Thymus (tissue), 11 donors: ENCODE data around the gene CCZ1B. TPM values are rescaled to one million over a fixed set of nuclear protein-coding genes. Genes with fewer than 3 reads are reported as not detected.
"Not testable (repeated sequence)": the region's sequence is repeated elsewhere in the genome, so short reads cannot be mapped to it uniquely, and the experiment has no call there.

ENCODE experiments used
- DNase-seq, 9 donors: peaks; one replicate each; pipeline ENCODE4 v3.0.0-alpha.2; 2013; ENCODE audit warnings: low spot score in 9 of 9, low read depth in 6 of 9, missing footprints in 1 of 9
- H3K27ac ChIP-seq, 2 donors: one replicate each; pipeline ENCODE4 v1.5.1; 2013; ENCODE audit warnings: control low read depth in 1 of 2, low read depth in 1 of 2, low read length in 1 of 2, mild to moderate bottlenecking in 1 of 2, moderate library complexity in 1 of 2
- H3K27me3 ChIP-seq, 2 donors: one replicate each; pipeline ENCODE4 v1.5.1; 2013; ENCODE audit warnings: low read length in 1 of 2; ENCODE audit not compliant: control insufficient read depth in 2 of 2, insufficient read depth in 1 of 2
- H3K36me3 ChIP-seq, 2 donors: one replicate each; pipeline ENCODE4 v1.5.1; 2013; ENCODE audit warnings: low read length in 1 of 2, mild to moderate bottlenecking in 1 of 2, moderate library complexity in 1 of 2; ENCODE audit not compliant: control insufficient read depth in 2 of 2, insufficient read depth in 2 of 2
- H3K4me1 ChIP-seq, 2 donors: one replicate each; pipeline ENCODE4 v1.5.1; 2013; ENCODE audit warnings: low read length in 2 of 2; ENCODE audit not compliant: control insufficient read depth in 2 of 2, insufficient read depth in 2 of 2
- H3K4me3 ChIP-seq, 2 donors: one replicate each; pipeline ENCODE4 v1.5.1; 2013; ENCODE audit warnings: low read length in 2 of 2, control low read depth in 1 of 2, mild to moderate bottlenecking in 1 of 2
- H3K9me3 ChIP-seq, 2 donors: one replicate each; pipeline ENCODE4 v1.5.1; 2013; ENCODE audit warnings: low read length in 1 of 2, mild to moderate bottlenecking in 1 of 2; ENCODE audit not compliant: control insufficient read depth in 2 of 2, insufficient read depth in 1 of 2
- WGBS: extraction: QIAGEN DNeasy Blood & Tissue Kit; methylation state at CpG from one replicate; pipeline ENCODE4 v1.1.7; 2013; 5-methylcytosine and 5-hydroxymethylcytosine counted together
- polyA plus RNA-seq: library from polyadenylated mRNA; stranded (reverse); fragments of 200-250 nt; gene quantifications from one replicate; pipeline ENCODE4 v1.2.3, GENCODE V29; 2013
- total RNA-seq: library from RNA; stranded (reverse); fragments of 120-200 nt; gene quantifications from one replicate; pipeline ENCODE4 v1.2.4, GENCODE V29; 2013
- donor health status: healthy.

CCZ1B gene
- total and polyA plus RNA-seq, 2 donors = 62.4 to 132 TPM

DNA sequence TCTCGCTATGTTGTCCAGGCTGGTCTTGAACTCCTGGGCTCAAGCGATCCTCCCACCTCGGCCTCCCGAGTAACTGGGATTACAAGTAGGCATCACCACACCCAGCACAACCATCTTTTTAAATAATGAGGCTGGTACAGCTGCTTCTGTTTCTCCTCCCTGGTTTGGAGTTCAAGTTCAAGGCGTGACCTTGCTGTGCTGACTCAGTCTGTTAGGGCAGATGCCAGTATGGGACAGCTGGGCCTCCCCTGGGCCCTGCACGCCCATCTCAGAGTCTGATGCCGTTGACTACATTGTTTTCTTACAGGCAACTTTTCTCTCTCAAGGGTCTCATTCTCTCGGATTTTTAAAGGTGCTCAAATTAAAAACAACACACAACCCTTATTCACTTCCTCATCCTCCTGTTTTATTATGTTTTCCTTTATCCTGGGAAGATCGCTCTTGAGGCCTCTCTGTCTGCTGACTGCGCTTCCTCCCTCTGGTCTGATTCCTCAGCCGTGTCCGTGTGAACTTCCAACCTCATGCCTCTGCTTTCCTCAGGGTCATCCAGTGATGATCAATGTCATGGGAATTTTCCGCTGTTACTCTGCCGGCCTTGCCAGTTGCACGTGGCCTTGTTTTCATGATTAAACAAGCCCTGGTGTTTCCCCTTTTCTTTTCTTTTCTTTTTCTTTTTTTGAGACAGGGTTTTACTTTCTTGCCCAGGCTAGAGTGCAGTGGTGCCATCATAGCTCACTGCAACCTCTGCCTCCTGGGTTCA lies 33.8 kb downstream of the CCZ1B start:
- H3K27me3 ChIP-seq, DNase-seq, H3K4me3 ChIP-seq, H3K36me3 ChIP-seq, H3K9me3 ChIP-seq, H3K4me1 ChIP-seq, H3K27ac ChIP-seq: not testable (repeated sequence)
- 95% methylated on average over 8 of the region's 15 CpGs for WGBS

DNA sequence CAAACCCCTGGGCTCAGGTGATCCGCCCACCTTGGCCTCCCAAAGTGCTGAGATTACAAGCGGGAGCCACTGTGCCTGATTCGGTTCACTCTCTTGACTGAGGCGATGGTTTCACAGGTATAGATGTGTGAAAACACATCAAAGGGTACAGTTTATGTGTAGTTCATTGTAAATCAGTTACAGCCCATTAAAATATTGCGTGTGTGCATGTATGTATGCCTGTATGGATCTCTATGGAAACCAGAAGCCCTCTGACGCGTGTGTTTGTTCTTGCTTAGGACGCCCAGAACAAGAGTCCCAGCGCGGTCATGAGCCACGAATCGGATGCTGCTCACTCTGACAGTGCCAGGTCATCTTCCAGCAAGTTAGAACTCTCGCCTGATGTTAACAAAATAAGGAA lies 36.7 kb downstream of the CCZ1B start:
- not testable (repeated sequence) for H3K9me3 ChIP-seq, DNase-seq, H3K27me3 ChIP-seq, H3K27ac ChIP-seq, H3K36me3 ChIP-seq, H3K4me3 ChIP-seq, H3K4me1 ChIP-seq
- WGBS = no CpG with 5 or more reads among the region's 13 CpGs

DNA sequence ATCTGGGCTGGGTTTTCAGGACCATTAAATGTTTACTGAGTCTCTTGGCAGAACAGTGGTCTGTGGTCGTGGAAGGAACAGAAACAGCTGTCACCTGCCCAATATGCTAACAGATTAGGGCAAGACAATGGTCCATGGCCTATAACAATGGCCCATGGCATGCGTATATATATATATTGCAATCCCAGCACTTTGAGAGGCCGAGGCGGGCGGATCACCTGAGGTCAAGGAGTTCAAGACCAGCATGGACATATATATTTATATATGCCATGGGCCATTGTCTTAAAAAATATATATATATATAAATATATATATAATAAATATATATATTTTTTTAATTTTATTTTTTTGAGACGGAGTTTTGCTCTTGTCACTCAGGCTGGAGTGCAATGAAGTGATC lies 44.5 kb downstream of the CCZ1B start:
- not testable (repeated sequence) for H3K4me1 ChIP-seq, DNase-seq, H3K27me3 ChIP-seq, H3K4me3 ChIP-seq, H3K36me3 ChIP-seq, H3K27ac ChIP-seq, H3K9me3 ChIP-seq
- WGBS = 93% methylated on average over 6 of the region's 6 CpGs

DNA sequence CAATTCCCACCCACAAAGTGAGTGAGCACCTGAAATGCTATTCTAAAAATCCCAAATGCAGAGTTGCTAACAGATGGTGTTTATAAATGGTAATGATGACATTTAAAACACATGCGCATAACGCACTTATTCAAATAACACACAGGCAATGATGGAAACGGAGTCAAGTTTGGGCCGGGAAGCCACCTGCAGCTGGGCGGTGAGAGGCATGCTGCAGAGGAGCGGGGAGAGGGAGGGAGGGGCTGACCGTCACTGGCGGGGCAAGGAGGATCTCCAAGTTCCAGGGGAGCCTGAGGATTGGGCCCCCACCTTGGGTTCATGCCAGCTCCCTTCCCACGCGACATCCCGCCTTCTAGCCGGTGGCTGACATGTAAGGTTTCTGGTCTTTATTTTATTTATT lies 64.9 kb downstream of the CCZ1B start:
- H3K27me3 ChIP-seq, H3K9me3 ChIP-seq, DNase-seq, H3K27ac ChIP-seq, H3K4me1 ChIP-seq, H3K36me3 ChIP-seq, H3K4me3 ChIP-seq: not testable (repeated sequence)
- WGBS = 100% methylated on average over 1 of the region's 12 CpGs

DNA sequence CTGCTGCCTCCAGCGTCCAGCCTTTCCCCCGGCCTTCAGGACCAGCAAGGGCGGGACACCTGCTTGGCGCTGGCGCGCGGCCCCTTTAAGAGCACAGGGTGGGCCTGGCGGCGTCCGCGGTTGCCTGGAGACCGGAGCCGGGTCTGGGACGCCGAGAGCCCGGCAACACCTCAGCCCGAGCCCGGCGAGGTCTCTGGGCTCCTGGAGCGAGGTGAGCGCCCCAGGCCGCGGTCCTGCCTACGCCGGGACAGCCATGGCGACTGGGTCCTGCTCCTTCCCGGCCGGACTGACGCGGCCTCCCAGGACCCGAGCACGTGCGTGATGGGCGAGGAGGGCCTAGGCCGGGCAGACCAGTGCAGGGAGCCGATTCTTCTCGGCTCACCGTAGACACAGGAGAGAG lies 72.1 kb downstream of the CCZ1B start, which contains the start of gene RSPH10B2:
Gene RSPH10B2, plus strand, starts transcription at position 140 of the 400 bp plus-strand sequence. CDS start 3,575 bp downstream, outside the sequence.
- not testable (repeated sequence) for H3K36me3 ChIP-seq, H3K9me3 ChIP-seq, H3K27me3 ChIP-seq, H3K4me1 ChIP-seq, H3K27ac ChIP-seq, H3K4me3 ChIP-seq, DNase-seq
- WGBS = 26% methylated on average over 24 of the region's 38 CpGs

DNA sequence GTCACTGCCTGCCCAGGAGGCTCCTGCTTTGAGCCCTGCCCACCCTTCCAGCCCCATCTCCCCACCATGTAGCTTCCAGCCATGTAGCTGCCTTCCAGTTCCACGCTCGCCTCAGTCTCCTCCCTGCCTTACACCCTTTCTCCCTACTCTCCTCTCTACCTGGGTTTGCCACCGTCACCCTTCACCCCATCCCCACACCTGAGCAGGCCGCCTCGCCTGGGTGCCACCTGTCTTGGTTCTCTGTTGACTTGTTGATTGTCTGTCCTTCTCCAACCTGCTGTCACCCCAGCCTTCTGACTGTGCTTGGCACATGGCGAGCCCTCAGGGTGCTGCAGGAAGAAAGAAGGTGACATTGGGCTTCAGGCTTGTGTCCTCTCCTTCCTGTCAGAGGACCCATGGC lies 75.9 kb downstream of the CCZ1B start:
- H3K36me3 ChIP-seq, DNase-seq, H3K4me3 ChIP-seq, H3K9me3 ChIP-seq, H3K27me3 ChIP-seq, H3K4me1 ChIP-seq, H3K27ac ChIP-seq: not testable (repeated sequence)
- WGBS = 99% methylated on average over 3 of the region's 6 CpGs

DNA sequence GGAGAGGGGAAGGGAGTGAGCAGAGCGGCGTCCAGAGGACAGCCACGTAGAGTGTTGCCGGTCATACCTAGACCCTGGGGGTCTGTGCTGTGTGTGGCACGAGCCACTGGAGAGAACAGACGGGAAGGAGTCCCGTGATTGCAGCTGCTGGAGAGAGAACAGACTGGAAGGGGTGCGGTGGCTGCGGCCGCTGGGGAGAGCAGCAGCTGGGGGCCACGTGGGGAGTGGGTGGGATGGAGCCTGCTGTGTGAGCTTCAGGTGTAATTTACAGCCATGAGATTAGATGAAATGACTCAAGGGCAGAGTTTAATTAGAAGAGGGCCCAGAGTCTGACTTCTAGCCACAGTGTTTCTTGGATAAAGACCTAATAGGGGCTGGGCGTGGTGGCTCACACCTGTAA lies 76.7 kb downstream of the CCZ1B start:
- not testable (repeated sequence) for H3K27ac ChIP-seq, H3K36me3 ChIP-seq, H3K27me3 ChIP-seq, DNase-seq, H3K4me1 ChIP-seq, H3K4me3 ChIP-seq, H3K9me3 ChIP-seq
- 99% methylated on average over 6 of the region's 12 CpGs for whole genome bisulfite sequencing

Other genes with a start within 250 kb of the CCZ1B start
- 50.0 TPM for gene ZDHHC4, start 248.8 kb downstream of the CCZ1B start, total RNA-seq
- gene ZDHHC4, start 248.8 kb downstream of the CCZ1B start, polyA plus RNA-seq = 38.2 TPM
- gene INTS15, start 236.3 kb downstream of the CCZ1B start, total RNA-seq = 16.8 TPM
- gene INTS15, start 236.3 kb downstream of the CCZ1B start, polyA plus RNA-seq = 28.7 TPM
- 2.8 TPM for gene ZNF853, start 210.7 kb downstream of the CCZ1B start, total RNA-seq
- 3.3 TPM for gene ZNF853, start 210.7 kb downstream of the CCZ1B start, polyA plus RNA-seq
- 8.0 TPM for gene ZNF316, start 189.0 kb downstream of the CCZ1B start, total RNA-seq
- gene ZNF316, start 189.0 kb downstream of the CCZ1B start, polyA plus RNA-seq = 40.3 TPM
- gene ZNF12, start 119.3 kb downstream of the CCZ1B start, total RNA-seq = 24.7 TPM
- 21.5 TPM for gene ZNF12, start 119.3 kb downstream of the CCZ1B start, polyA plus RNA-seq
- 0.14 TPM for gene RSPH10B2, start 72.2 kb downstream of the CCZ1B start, total RNA-seq
- 0.25 TPM for gene RSPH10B2, start 72.2 kb downstream of the CCZ1B start, polyA plus RNA-seq